Natural killer cell (primary cell): ENCODE results near the gene TMEM232. TPM values are rescaled to one million over a fixed set of nuclear protein-coding genes. Genes with fewer than 3 reads are reported as not detected.

Experiments used
- ATAC-seq, 3 donors: fragments of 150-1000 bp in 2 of 3; fragments of 200-7000 bp in 1 of 3; cut with Tn5 transposase; 1 replicate in 1 of 3; 2 replicates in 2 of 3; pipeline ENCODE4 v1.10.0; 2021; ENCODE audit warnings: mild to moderate bottlenecking in 2 of 3, moderate library complexity in 2 of 3
- DNase-seq, 2 donors: peaks; one replicate each; pipeline versions ENCODE4 v3.0.0 to v3.0.0-alpha.2; 2013 to 2021; ENCODE audit warnings: mixed read lengths in 1 of 2
- H3K27ac ChIP-seq: one replicate; pipeline ENCODE4 v1.5.1; 2013; ENCODE audit warnings: mild to moderate bottlenecking, low read length
- H3K27me3 ChIP-seq: one replicate; pipeline ENCODE4 v1.6.1; 2013; ENCODE audit warnings: low read length; ENCODE audit not compliant: control insufficient read depth, insufficient read depth
- H3K36me3 ChIP-seq: one replicate; pipeline ENCODE4 v1.6.1; 2013; ENCODE audit warnings: low read length; ENCODE audit not compliant: control insufficient read depth, insufficient read depth
- H3K4me1 ChIP-seq: one replicate; pipeline ENCODE4 v1.6.1; 2013; ENCODE audit warnings: low read length; ENCODE audit not compliant: control insufficient read depth, insufficient read depth
- H3K4me3 ChIP-seq: one replicate; pipeline ENCODE4 v1.5.1; 2013; ENCODE audit warnings: low read length
- H3K9me3 ChIP-seq: one replicate; pipeline ENCODE4 v1.6.1; 2013; ENCODE audit warnings: low read length; ENCODE audit not compliant: control insufficient read depth, insufficient read depth
- H3K27ac Mint-ChIP-seq, 2 donors: one replicate each; pipeline ENCODE4 v1.8.0; 2022; ENCODE audit warnings: mild to moderate bottlenecking in 2 of 2, mixed read lengths in 2 of 2, moderate library complexity in 1 of 2
- H3K27me3 Mint-ChIP-seq, 2 donors: one replicate each; pipeline ENCODE4 v1.8.0; 2022; ENCODE audit warnings: low read depth in 2 of 2, mixed read lengths in 2 of 2
- H3K36me3 Mint-ChIP-seq: one replicate; pipeline ENCODE4 v1.8.0; 2022; ENCODE audit warnings: mixed read lengths
- H3K4me1 Mint-ChIP-seq, 2 donors: one replicate each; pipeline ENCODE4 v1.8.0; 2022; ENCODE audit warnings: mixed read lengths in 2 of 2
- H3K4me3 Mint-ChIP-seq: one replicate; pipeline ENCODE4 v1.8.0; 2022; ENCODE audit warnings: mild to moderate bottlenecking, moderate library complexity, mixed read lengths
- H3K9me3 Mint-ChIP-seq, 2 donors: one replicate each; pipeline ENCODE4 v1.8.0; 2022; ENCODE audit warnings: mixed read lengths in 2 of 2
- CTCF ChIP-seq: fragments of 200-600 bp; IDR thresholded peaks from one replicate; pipeline ENCODE4 v1.8.0; 2022; ENCODE audit warnings: antibody characterized with exemption
- WGBS: methylation state at CpG from one replicate; pipeline ENCODE4 v1.1.7; 2013; ENCODE audit warnings: missing lambda C conversion rate; ENCODE audit not compliant: insufficient coverage; 5-methylcytosine and 5-hydroxymethylcytosine counted together
- intact Hi-C: fragments of 100-400 bp; cut with micrococcal nuclease; formaldehyde crosslinking; loops from one replicate; pipeline ENCODE4 v1.14.2; 2022
- total RNA-seq, 4 donors: library from RNA; stranded (reverse); fragments of 120-200 nt in 1 of 4; gene quantifications; one replicate each; pipeline versions ENCODE4 v1.2.3 to v1.2.4, GENCODE V29; 2013 to 2022

Gene TMEM232
- total RNA-seq, 3 donors from 2014 or later (not counting 1 experiment from before 2014, with no cell fraction given): 0.45 to 3.0 (median 0.66) TPM

- no peaks in the 10 kb centered on the region for H3K4me1 Mint-ChIP-seq
- Histone ChIP-seq H3K27me3 (no peaks in the 10 kb centered on the region), H3K36me3 (no peaks in the 10 kb centered on the region), H3K4me3 (no peak overlapping the region), H3K9me3 (no peaks in the 10 kb centered on the region), H3K4me1 (no peaks in the 10 kb centered on the region), H3K27ac (no peak overlapping the region)
- H3K9me3 Mint-ChIP-seq: peaks cover 5 to 6% of the 10 kb centered on the region in 2 donors
- H3K36me3 Mint-ChIP-seq: no peaks in the 10 kb centered on the region
- WGBS: 78% methylated on average over 2 of the region's 3 CpGs
- H3K27me3 Mint-ChIP-seq: no peaks in the 10 kb centered on the region
- DNase-seq (no peak), ATAC-seq (no peak)
- no peak for TF ChIP-seq CTCF
- no peak overlapping the region for H3K4me3 Mint-ChIP-seq
- H3K27ac Mint-ChIP-seq: no peak overlapping the region
- intact Hi-C loops: no loop called here
Measured at GRCh38 chr5:110439296-110439695, 287.2 kb downstream of the TMEM232 start.

DNA sequence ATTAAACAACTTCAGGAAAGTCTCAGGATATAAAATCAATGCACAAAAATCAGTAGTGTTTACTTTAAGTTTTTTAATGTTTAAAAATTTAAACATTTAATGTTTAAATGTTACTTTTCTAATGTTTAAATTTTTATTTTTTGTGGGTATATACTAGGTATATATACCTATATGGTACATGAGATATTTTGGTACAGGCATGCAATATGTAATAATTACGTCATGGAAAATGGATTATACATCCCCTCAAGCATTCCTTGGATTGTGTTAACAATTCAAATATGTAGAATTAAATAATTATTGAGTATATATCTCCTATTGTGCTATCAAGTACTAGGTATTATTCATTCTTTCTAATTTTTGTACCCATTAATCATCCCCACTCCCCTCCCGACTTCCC, 291.3 kb downstream of the TMEM232 start:
- Mint-ChIP-seq H3K27ac (no peak overlapping the region), H3K27me3 (no peaks in the 10 kb centered on the region)

GRCh38 chr5:110431603-110432002, 294.9 kb downstream of the TMEM232 start:
- H3K27me3 Mint-ChIP-seq: no peaks in the 10 kb centered on the region
- no peaks in the 10 kb centered on the region for H3K4me1 Mint-ChIP-seq
- ATAC-seq: no peak

More for the DNA sequence above, 291.3 kb downstream of the TMEM232 start:
- intact Hi-C loops: no loop called here
- no peaks in the 10 kb centered on the region for H3K36me3 ChIP-seq
- no peak for ATAC-seq
- DNase-seq: no peak
- H3K4me1 Mint-ChIP-seq: no peaks in the 10 kb centered on the region
- peaks cover 8 to 9% of the 10 kb centered on the region in 2 donors for H3K9me3 Mint-ChIP-seq
- H3K36me3 Mint-ChIP-seq: no peaks in the 10 kb centered on the region
- no peak overlapping the region for H3K4me3 Mint-ChIP-seq
- TF ChIP-seq CTCF: no peak
- no peak overlapping the region for H3K4me3 ChIP-seq
- H3K27me3 ChIP-seq: no peaks in the 10 kb centered on the region
- no CpG with 5 or more reads among the region's 2 CpGs for WGBS
- H3K27ac ChIP-seq: no peak overlapping the region
- H3K4me1 ChIP-seq: no peaks in the 10 kb centered on the region
- no peaks in the 10 kb centered on the region for H3K9me3 ChIP-seq

More at GRCh38 chr5:110431603-110432002, 294.9 kb downstream of the TMEM232 start:
- H3K4me3 ChIP-seq: no peak overlapping the region
- no peaks in the 10 kb centered on the region for H3K36me3 ChIP-seq
- Mint-ChIP-seq H3K27ac (no peak overlapping the region), H3K4me3 (no peak overlapping the region), H3K9me3 (peaks cover 9 to 12% of the 10 kb centered on the region in 2 donors), H3K36me3 (no peaks in the 10 kb centered on the region)
- intact Hi-C loops: no loop called here
- H3K27me3 ChIP-seq: no peaks in the 10 kb centered on the region
- no peaks in the 10 kb centered on the region for H3K4me1 ChIP-seq
- DNase-seq: no peak
- no peak for TF ChIP-seq CTCF
- no peaks in the 10 kb centered on the region for H3K9me3 ChIP-seq
- H3K27ac ChIP-seq: no peak overlapping the region
